GM12891 (cell line): Measurements from ENCODE around the gene NRBP1.

Experiments
- PAX5 ChIP-seq: IDR thresholded peaks from 2 replicates; pipeline ENCODE4 v1.6.1; 2011; ENCODE audit warnings: low read length, moderate library complexity, mild to moderate bottlenecking; ENCODE audit not compliant: insufficient read depth, severe bottlenecking
- POLR2A ChIP-seq: IDR thresholded peaks from 2 replicates; pipeline ENCODE4 v1.6.1; 2011; ENCODE audit warnings: low read depth, low read length, control low read depth
- POLR2AphosphoS5 ChIP-seq: IDR thresholded peaks from 2 replicates; pipeline ENCODE4 v1.6.1; 2011; ENCODE audit warnings: low read depth, low read length, control low read depth
- POU2F2 ChIP-seq: IDR thresholded peaks from 2 replicates; pipeline ENCODE4 v1.6.1; 2011; ENCODE audit warnings: low read depth, mild to moderate bottlenecking, control low read depth, low read length, moderate library complexity
- SPI1 ChIP-seq: IDR thresholded peaks from 2 replicates; pipeline ENCODE4 v1.6.1; 2011; ENCODE audit warnings: low read depth, low read length, control low read depth
- TAF1 ChIP-seq: IDR thresholded peaks from 2 replicates; pipeline ENCODE4 v1.6.1; 2011; ENCODE audit warnings: low read depth, low read length, control low read depth

DNA sequence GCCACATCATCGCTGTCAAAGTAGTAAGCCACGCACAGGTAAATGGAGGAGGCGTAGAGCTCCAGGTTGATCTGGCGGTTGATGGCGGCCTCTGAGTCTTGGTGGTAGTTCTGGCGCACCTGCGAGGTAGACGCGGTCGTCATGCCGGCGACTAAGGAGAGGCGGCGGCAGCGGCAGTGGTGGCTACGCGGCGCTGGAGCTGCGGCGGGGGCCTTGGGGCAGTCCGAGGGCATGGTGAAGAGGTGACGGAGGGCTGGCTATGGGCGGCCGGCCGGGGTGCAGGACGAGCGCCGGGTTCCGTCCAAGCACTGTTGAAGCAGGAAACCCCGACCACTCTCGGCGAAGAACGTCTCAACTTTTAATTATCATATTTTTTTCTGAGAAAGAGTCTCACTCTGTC lies 35.2 kb upstream of the NRBP1 start:
- TF ChIP-seq TAF1 (no peak), POLR2A (no peak), POLR2AphosphoS5 (no peak), PAX5 (no peak), SPI1 (no peak), POU2F2 (no peak)
